CD4-positive, CD25-positive, alpha-beta regulatory T cell (primary cell): ENCODE measurements around the gene NCAN. TPM values are rescaled to one million over a fixed set of nuclear protein-coding genes. Genes with fewer than 3 reads are reported as not detected.
"Not testable (repeated sequence)": the region's sequence is repeated elsewhere in the genome, so short reads cannot be mapped to it uniquely, and the experiment has no call there.

ENCODE experiments used
- ATAC-seq, 2 donors: fragments of 150-1000 bp; cut with Tn5 transposase; one replicate each; pipeline ENCODE4 v1.10.0; 2021; ENCODE audit warnings: low read depth in 2 of 2, moderate number of reproducible peaks in 2 of 2, moderate library complexity in 1 of 2
- DNase-seq, 3 donors: peaks; one replicate each; pipeline versions ENCODE4 v3.0.0 to v3.0.0-alpha.2; 2012 to 2022; ENCODE audit warnings: mixed read lengths in 1 of 3
- H3K27ac ChIP-seq: one replicate; pipeline ENCODE4 v1.7.0; 2013; ENCODE audit warnings: mild to moderate bottlenecking, low read length; ENCODE audit not compliant: insufficient read depth, poor library complexity, severe bottlenecking
- H3K27me3 ChIP-seq: one replicate; pipeline ENCODE4 v1.7.0; 2013; ENCODE audit warnings: low read length; ENCODE audit not compliant: control insufficient read depth, insufficient read depth
- H3K36me3 ChIP-seq: one replicate; pipeline ENCODE4 v1.7.0; 2013; ENCODE audit warnings: mild to moderate bottlenecking, low read length, moderate library complexity; ENCODE audit not compliant: control insufficient read depth, insufficient read depth
- H3K4me1 ChIP-seq: 2 replicates; pipeline ENCODE4 v1.7.0; 2013; ENCODE audit warnings: mild to moderate bottlenecking, low read length; ENCODE audit not compliant: insufficient read depth, control insufficient read depth, poor library complexity, severe bottlenecking
- H3K4me3 ChIP-seq: one replicate; pipeline ENCODE4 v1.7.0; 2013; ENCODE audit warnings: low read depth, mild to moderate bottlenecking, low read length, moderate library complexity
- H3K9me3 ChIP-seq, 2 experiments: 1 replicate in 1 of 2; 2 replicates in 1 of 2; pipeline ENCODE4 v1.7.0; 2013; ENCODE audit warnings: low read length in 2 of 2, mild to moderate bottlenecking in 1 of 2, moderate library complexity in 1 of 2; ENCODE audit not compliant: control insufficient read depth in 2 of 2
- H3K27ac Mint-ChIP-seq, 3 donors: one replicate each; pipeline ENCODE4 v1.8.0; 2020 to 2022; ENCODE audit warnings: mild to moderate bottlenecking in 3 of 3, mixed read lengths in 3 of 3, moderate library complexity in 2 of 3
- H3K27me3 Mint-ChIP-seq: one replicate; pipeline ENCODE4 v1.8.0; 2022; ENCODE audit warnings: mild to moderate bottlenecking, mixed read lengths
- H3K36me3 Mint-ChIP-seq: one replicate; pipeline ENCODE4 v1.8.0; 2020; ENCODE audit warnings: mixed read lengths
- H3K4me1 Mint-ChIP-seq, 4 donors: one replicate each; pipeline ENCODE4 v1.8.0; 2020 to 2022; ENCODE audit warnings: mixed read lengths in 4 of 4, mild to moderate bottlenecking in 1 of 4
- H3K4me3 Mint-ChIP-seq, 4 donors: one replicate each; pipeline ENCODE4 v1.8.0; 2020 to 2022; ENCODE audit warnings: mild to moderate bottlenecking in 4 of 4, mixed read lengths in 4 of 4, moderate library complexity in 3 of 4
- H3K9me3 Mint-ChIP-seq, 7 donors: one replicate each; pipeline ENCODE4 v1.8.0; 2020 to 2022; ENCODE audit warnings: mixed read lengths in 7 of 7, mild to moderate bottlenecking in 3 of 7, moderate library complexity in 2 of 7
- polyA plus RNA-seq, 4 donors: library from polyadenylated mRNA; unstranded; fragments of 300-500 nt; fragmentation: Illumina TruSeq; gene quantifications; one replicate each; pipeline ENCODE4 v1.2.3, GENCODE V29; 2021
- total RNA-seq: library from RNA; stranded (reverse); gene quantifications from one replicate; pipeline ENCODE4 v1.2.3, GENCODE V29; 2022

The NCAN gene
- total and polyA plus RNA-seq, 5 donors from 2014 or later, result not detected

DNA sequence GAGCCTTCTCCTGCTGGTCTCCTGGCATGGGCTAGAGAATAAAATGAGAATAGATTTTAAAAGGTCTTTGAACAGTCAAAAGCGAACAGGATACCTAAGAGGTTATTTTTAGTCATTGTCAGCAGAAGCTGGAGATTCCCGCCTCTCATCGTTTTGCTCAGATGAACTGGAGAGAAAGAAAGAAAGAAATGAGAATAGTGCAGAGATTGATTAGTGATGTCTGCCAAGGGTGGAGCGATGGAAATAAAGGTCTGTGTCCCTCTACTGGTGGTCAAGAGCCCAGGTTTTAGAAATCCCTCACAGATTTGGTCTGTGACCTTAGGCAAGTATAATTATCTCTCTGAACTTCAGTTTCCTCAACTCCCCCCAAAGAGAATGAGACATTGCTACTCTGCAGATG is 5.3 kb downstream of the NCAN start:
- Histone ChIP-seq H3K27me3 (peaks cover 10% of the 10 kb centered on the region), H3K4me1 (no peaks in the 10 kb centered on the region), H3K4me3 (no peak overlapping the region), H3K9me3 (no peaks in the 10 kb centered on the region), H3K27ac (no peak overlapping the region), H3K36me3 (no peaks in the 10 kb centered on the region)
- H3K9me3 Mint-ChIP-seq, result peaks cover 0 to 3% (median 0%) of the 10 kb centered on the region in 7 donors
- H3K4me3 Mint-ChIP-seq, result no peak overlapping the region
- H3K27me3 Mint-ChIP-seq, result peaks cover 31% of the 10 kb centered on the region
- no peaks in the 10 kb centered on the region for H3K36me3 Mint-ChIP-seq
- ATAC-seq, result no peak
- peak in 1 of 3 donors; percentile 24 for DNase-seq
- H3K27ac Mint-ChIP-seq, result no peak overlapping the region
- H3K4me1 Mint-ChIP-seq, result peaks cover 0 to 3% (median 0%) of the 10 kb centered on the region in 4 donors

- H3K27me3 ChIP-seq, result peaks cover 5% of the 10 kb centered on the region
- Mint-ChIP-seq H3K4me1 (no peaks in the 10 kb centered on the region), H3K36me3 (no peaks in the 10 kb centered on the region), H3K4me3 (no peak overlapping the region), H3K9me3 (no peaks in the 10 kb centered on the region), H3K27me3 (peaks cover 24% of the 10 kb centered on the region), H3K27ac (no peak overlapping the region)
- H3K9me3 ChIP-seq, result no peaks in the 10 kb centered on the region
- ATAC-seq (no peak), DNase-seq (no peak)
- no peaks in the 10 kb centered on the region for H3K4me1 ChIP-seq
- H3K36me3 ChIP-seq, result no peaks in the 10 kb centered on the region
- H3K4me3 ChIP-seq, result no peak overlapping the region
- H3K27ac ChIP-seq, result no peak overlapping the region
Measured at GRCh38 chr19:19218911-19219310, 7.2 kb downstream of the NCAN start.

DNA sequence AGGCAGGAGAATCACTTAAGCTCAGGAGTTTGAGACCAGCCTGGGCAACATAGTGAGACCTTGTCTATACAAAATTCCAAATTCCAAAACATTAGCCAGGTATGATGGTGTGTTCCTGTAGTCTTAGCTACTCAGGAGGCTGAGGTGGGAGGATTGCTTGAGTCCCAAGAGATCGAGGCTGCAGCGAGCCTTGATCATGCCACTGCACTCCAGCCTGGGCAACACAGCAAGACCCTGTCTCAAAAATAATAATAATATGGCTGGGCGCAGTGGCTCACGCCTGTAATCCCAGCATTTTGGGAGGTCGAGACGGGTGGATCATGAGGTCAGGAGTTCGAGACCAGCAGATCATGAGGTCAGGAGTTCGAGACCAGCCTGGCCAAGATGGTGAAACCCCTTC is 9.2 kb downstream of the NCAN start:
- not testable (repeated sequence) for ATAC-seq, H3K36me3 ChIP-seq, H3K27ac ChIP-seq, H3K27me3 ChIP-seq, H3K4me3 ChIP-seq, H3K4me3 Mint-ChIP-seq, H3K9me3 ChIP-seq, DNase-seq, H3K9me3 Mint-ChIP-seq, H3K4me1 Mint-ChIP-seq, H3K27ac Mint-ChIP-seq, H3K36me3 Mint-ChIP-seq
- H3K4me1 ChIP-seq, result peaks cover 13% of the 10 kb centered on the region
- H3K27me3 Mint-ChIP-seq, result peaks cover 23% of the 10 kb centered on the region

- no peak overlapping the region for H3K27ac Mint-ChIP-seq
- H3K27me3 Mint-ChIP-seq, result peaks cover 21% of the 10 kb centered on the region
- H3K4me1 Mint-ChIP-seq, result peaks cover 0 to 4% (median 0%) of the 10 kb centered on the region in 4 donors
- DNase-seq (no peak), ATAC-seq (no peak)
- Histone ChIP-seq H3K36me3 (no peaks in the 10 kb centered on the region), H3K4me1 (peaks cover 13% of the 10 kb centered on the region), H3K4me3 (no peak overlapping the region), H3K9me3 (no peaks in the 10 kb centered on the region), H3K27me3 (peaks cover 3% of the 10 kb centered on the region), H3K27ac (no peak overlapping the region)
- H3K36me3 Mint-ChIP-seq, result no peaks in the 10 kb centered on the region
- H3K9me3 Mint-ChIP-seq, result no peaks in the 10 kb centered on the region
- H3K4me3 Mint-ChIP-seq, result no peak overlapping the region
Measured at GRCh38 chr19:19223060-19223459, 11.3 kb downstream of the NCAN start.

DNA sequence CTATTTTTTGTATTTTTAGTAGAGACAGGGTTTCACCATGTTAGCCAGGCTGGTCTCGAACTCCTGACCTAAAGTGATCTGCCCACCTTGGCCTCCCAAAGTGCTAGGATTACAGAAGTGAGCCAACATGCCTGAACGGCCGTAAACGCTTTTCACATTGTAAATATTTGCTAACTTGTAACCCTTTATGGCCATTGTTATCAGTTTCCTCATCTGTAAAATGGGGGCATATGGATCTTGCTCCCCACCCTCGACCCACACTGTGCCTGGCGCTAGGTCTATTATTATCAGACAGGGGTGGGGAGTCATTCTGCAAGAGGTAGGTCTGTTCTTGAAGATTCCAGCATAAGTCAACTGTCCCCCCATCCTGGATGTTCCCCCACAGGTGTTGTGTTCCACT is 11.9 kb downstream of the NCAN start:
- peaks cover 3% of the 10 kb centered on the region for H3K27me3 ChIP-seq
- H3K9me3 ChIP-seq, result no peaks in the 10 kb centered on the region
- no peak overlapping the region for H3K4me3 ChIP-seq
- no peak overlapping the region for H3K27ac ChIP-seq
- DNase-seq (no peak), ATAC-seq (no peak)
- Mint-ChIP-seq H3K27ac (no peak overlapping the region), H3K27me3 (peaks cover 26% of the 10 kb centered on the region), H3K36me3 (no peaks in the 10 kb centered on the region), H3K9me3 (no peaks in the 10 kb centered on the region), H3K4me3 (peak overlapping the region in 2 of 4 donors; percentile 16 to 75), H3K4me1 (peaks cover 0 to 4% (median 0%) of the 10 kb centered on the region in 4 donors)
- no peaks in the 10 kb centered on the region for H3K36me3 ChIP-seq
- peaks cover 13% of the 10 kb centered on the region for H3K4me1 ChIP-seq

- H3K27ac ChIP-seq, result no peak overlapping the region
- H3K27ac Mint-ChIP-seq, result peak overlapping the region in 1 of 3 donors; percentile 49
- H3K36me3 ChIP-seq, result no peaks in the 10 kb centered on the region
- H3K36me3 Mint-ChIP-seq, result no peaks in the 10 kb centered on the region
- H3K27me3 Mint-ChIP-seq, result peaks cover 29% of the 10 kb centered on the region
- peaks cover 13% of the 10 kb centered on the region for H3K4me1 ChIP-seq
- H3K4me3 Mint-ChIP-seq, result peak overlapping the region in 3 of 4 donors; percentile 62 to 75 (median 66)
- peaks cover 0 to 4% (median 0%) of the 10 kb centered on the region in 4 donors for H3K4me1 Mint-ChIP-seq
- H3K9me3 ChIP-seq, result no peaks in the 10 kb centered on the region
- H3K4me3 ChIP-seq, result no peak overlapping the region
- H3K9me3 Mint-ChIP-seq, result peaks cover 0 to 2% (median 0%) of the 10 kb centered on the region in 7 donors
- no peak for ATAC-seq
- peaks cover 3% of the 10 kb centered on the region for H3K27me3 ChIP-seq
- DNase-seq, result no peak
Measured at GRCh38 chr19:19224150-19224851, 12.5 kb downstream of the NCAN start.

- Histone ChIP-seq H3K27me3 (peaks cover 3% of the 10 kb centered on the region), H3K27ac (no peak overlapping the region), H3K9me3 (no peaks in the 10 kb centered on the region), H3K4me1 (peaks cover 13% of the 10 kb centered on the region), H3K36me3 (no peaks in the 10 kb centered on the region), H3K4me3 (no peak overlapping the region)
- ATAC-seq, result peak; percentile 85 to 88
- peak overlapping the region in 3 of 4 donors; percentile 71 to 87 (median 83) for H3K4me3 Mint-ChIP-seq
- peaks cover 0 to 4% (median 0%) of the 10 kb centered on the region in 4 donors for H3K4me1 Mint-ChIP-seq
- DNase-seq, result peak; percentile 62 to 79 (median 75)
- peak overlapping the region in 1 of 3 donors; percentile 49 for H3K27ac Mint-ChIP-seq
- no peaks in the 10 kb centered on the region for H3K36me3 Mint-ChIP-seq
- peaks cover 29% of the 10 kb centered on the region for H3K27me3 Mint-ChIP-seq
- peaks cover 0 to 2% (median 0%) of the 10 kb centered on the region in 7 donors for H3K9me3 Mint-ChIP-seq
Measured at GRCh38 chr19:19224852-19225494, 13.2 kb downstream of the NCAN start.
